Endothelial cell of umbilical vein (primary cell): ENCODE data around the gene EPB41L1. TPM values are rescaled to one million over a fixed set of nuclear protein-coding genes. Genes with fewer than 3 reads are reported as not detected.

Experiments used
- BruUV-seq: library from RNA; stranded (reverse); fragments of 400-500 nt; replicated peaks from 2 replicates; lab custom pipeline; 2021; lab: Mats Ljungman, UMichigan
- CTCF ChIA-PET: fragments of 300-600, 350-600 bp; sonication (Branson Sonifier 250); formaldehyde crosslinking; loops from one replicate; lab custom pipeline; 2021; ENCODE audit warnings: antibody characterized with exemption, inconsistent platforms; lab: Charles Lee
- POLR2A ChIA-PET: fragments of 300-600, 350-600 bp; sonication (Branson Sonifier 250); formaldehyde crosslinking; loops from one replicate; lab custom pipeline; 2021; ENCODE audit warnings: antibody characterized with exemption, inconsistent platforms; lab: Charles Lee
- DNase-seq: peaks from one replicate; pipeline ENCODE4 v3.0.0-alpha.2; 2011; ENCODE audit warnings: low read depth, low spot score
- FAIRE-seq: peaks from 2 replicates; lab custom pipeline; 2011; peaks lifted over from hg19 to GRCh38; lab: Jason Lieb, UNC
- H2AFZ ChIP-seq: 2 replicates; pipeline ENCODE4 v1.6.0; 2012; ENCODE audit warnings: low read depth, low read length, control low read depth, inconsistent platforms
- H3K27ac ChIP-seq: 2 replicates; pipeline ENCODE4 v1.5.1; 2011; ENCODE audit warnings: low read depth, mild to moderate bottlenecking, control low read depth, low read length, moderate library complexity; ENCODE audit not compliant: insufficient read depth
- H3K27me3 ChIP-seq, 2 experiments: 2 replicates each; pipeline versions ENCODE4 v1.6.0 to v1.6.1; 2011; ENCODE audit warnings: low read length in 2 of 2, mixed read lengths in 1 of 2; ENCODE audit not compliant: control insufficient read depth in 2 of 2, insufficient read depth in 2 of 2
- H3K36me3 ChIP-seq, 2 experiments: 2 replicates in 1 of 2; 3 replicates in 1 of 2; pipeline ENCODE4 v1.5.1; 2011; ENCODE audit warnings: low read length in 2 of 2, mild to moderate bottlenecking in 1 of 2, moderate library complexity in 1 of 2; ENCODE audit not compliant: control insufficient read depth in 2 of 2, insufficient read depth in 2 of 2; ENCODE audit errors: extremely low read depth in 1 of 2
- H3K4me1 ChIP-seq: 3 replicates; pipeline ENCODE4 v1.5.1; 2011; ENCODE audit warnings: mild to moderate bottlenecking, low read length; ENCODE audit not compliant: control insufficient read depth, insufficient read depth; ENCODE audit errors: extremely low read depth
- H3K4me2 ChIP-seq: 2 replicates; pipeline ENCODE4 v1.6.1; 2011; ENCODE audit warnings: low read length, control low read depth, mixed read lengths; ENCODE audit not compliant: insufficient read depth
- H3K4me3 ChIP-seq, 3 experiments: fragments of 200-600 bp in 1 of 3; sonication (generic), shearing (Covaris generic) in 1 of 3; replicated peaks in 1 of 3; 2 replicates each; pipeline ENCODE4 v1.5.1; 2011 to 2016; ENCODE audit warnings: control low read depth in 3 of 3, low read length in 3 of 3, mild to moderate bottlenecking in 2 of 3, inconsistent platforms in 1 of 3, low read depth in 1 of 3, moderate library complexity in 1 of 3; ENCODE audit not compliant: insufficient read depth in 1 of 3
- H3K79me2 ChIP-seq: 2 replicates; pipeline ENCODE4 v1.6.0; 2012; ENCODE audit warnings: low read length, inconsistent platforms; ENCODE audit not compliant: control insufficient read depth, insufficient read depth
- H3K9ac ChIP-seq: replicated peaks from 2 replicates; pipeline ENCODE3; 2011; ENCODE audit warnings: low read length, control low read depth; ENCODE audit not compliant: insufficient read depth; ENCODE audit errors: extremely low read depth
- H3K9me1 ChIP-seq: replicated peaks from 3 replicates; pipeline ENCODE4 v1.6.0; 2011; ENCODE audit warnings: mild to moderate bottlenecking, low read length; ENCODE audit not compliant: control insufficient read depth, insufficient read depth; ENCODE audit errors: extremely low read depth
- H3K9me3 ChIP-seq: replicated peaks from 2 replicates; pipeline ENCODE4 v1.5.1; 2012; ENCODE audit warnings: low read length, inconsistent platforms; ENCODE audit not compliant: control insufficient read depth, insufficient read depth
- H4K20me1 ChIP-seq: replicated peaks from 2 replicates; pipeline ENCODE3; 2011; ENCODE audit warnings: mild to moderate bottlenecking, low read length; ENCODE audit not compliant: control insufficient read depth, insufficient read depth; ENCODE audit errors: extremely low read depth
- CTCF ChIP-seq, 2 donors: IDR thresholded peaks; 1 replicate in 1 of 2; 2 replicates in 1 of 2; pipeline ENCODE4 v1.5.1; 2011; ENCODE audit warnings: low read length in 2 of 2, mild to moderate bottlenecking in 2 of 2, moderate library complexity in 2 of 2, control low read depth in 1 of 2, inconsistent platforms in 1 of 2, low read depth in 1 of 2; ENCODE audit not compliant: insufficient read depth in 1 of 2; ENCODE audit errors: extremely low read depth in 1 of 2
- EZH2 ChIP-seq: IDR thresholded peaks from 2 replicates; pipeline ENCODE4 v1.6.1; 2012; ENCODE audit warnings: borderline replicate concordance, low read depth, mild to moderate bottlenecking, moderate library complexity, low read length, inconsistent platforms; ENCODE audit not compliant: severe bottlenecking
- FOS ChIP-seq: IDR thresholded peaks from 2 replicates; pipeline ENCODE4 v1.6.1; 2011; ENCODE audit warnings: mild to moderate bottlenecking, low read length, moderate library complexity, borderline replicate concordance; ENCODE audit not compliant: insufficient read depth
- GATA2 ChIP-seq: IDR thresholded peaks from 2 replicates; pipeline ENCODE4 v1.7.0; 2011; ENCODE audit warnings: low read depth, mild to moderate bottlenecking, moderate library complexity, mixed read lengths, low read length; ENCODE audit not compliant: insufficient read length, insufficient read depth
- JUN ChIP-seq: IDR thresholded peaks from 2 replicates; pipeline ENCODE4 v1.6.1; 2011; ENCODE audit warnings: borderline replicate concordance, low read depth; ENCODE audit not compliant: insufficient read length, insufficient read depth
- MAX ChIP-seq: IDR thresholded peaks from 2 replicates; pipeline ENCODE4 v1.6.1; 2011; ENCODE audit not compliant: insufficient read depth, insufficient read length
- MYC ChIP-seq: IDR thresholded peaks from one replicate; pipeline ENCODE4 v1.6.1; 2011; ENCODE audit warnings: mild to moderate bottlenecking, low read depth, low read length
- POLR2A ChIP-seq: IDR thresholded peaks from 2 replicates; pipeline ENCODE4 v1.6.1; 2012; ENCODE audit warnings: low read depth, mild to moderate bottlenecking, control low read depth, low read length
- POLR2AphosphoS5 ChIP-seq: IDR thresholded peaks from 2 replicates; pipeline ENCODE4 v1.6.1; 2012; ENCODE audit warnings: low read depth, mild to moderate bottlenecking, control low read depth, low read length, moderate library complexity; ENCODE audit not compliant: insufficient read depth
- dilution Hi-C: fragments of 300-500 bp; cut with MboI; formaldehyde crosslinking; loops from one replicate; pipeline ENCODE4 v1.15.0; 2019; ENCODE audit warnings: low sequenced_read_pairs; ENCODE audit not compliant: extremely low pct_ligation_motif_present
- intact Hi-C: fragments of 100-400 bp; cut with micrococcal nuclease; formaldehyde crosslinking; loops from one replicate; pipeline ENCODE4 v1.10.0; 2022
- polyA plus RNA-seq, 4 experiments: library from polyadenylated mRNA; depleted of rRNA in 3 of 4; stranded (reverse) in 3 of 4; unstranded in 1 of 4; fragments of >200 nt; gene quantifications; 2 replicates each; pipeline versions ENCODE4 v1.2.1 to v1.2.3, GENCODE V29; 2011 to 2012; ENCODE audit warnings: missing spikeins in 1 of 4
- total RNA-seq: library from RNA; stranded (reverse); gene quantifications from 2 replicates; pipeline ENCODE4 v1.2.3, GENCODE V29; 2021

The EPB41L1 gene
- total and polyA plus RNA-seq, 2 donors (not counting 3 experiments of a cell fraction or from before 2014, with no cell fraction given): 6.1 to 12.2 TPM

DNA sequence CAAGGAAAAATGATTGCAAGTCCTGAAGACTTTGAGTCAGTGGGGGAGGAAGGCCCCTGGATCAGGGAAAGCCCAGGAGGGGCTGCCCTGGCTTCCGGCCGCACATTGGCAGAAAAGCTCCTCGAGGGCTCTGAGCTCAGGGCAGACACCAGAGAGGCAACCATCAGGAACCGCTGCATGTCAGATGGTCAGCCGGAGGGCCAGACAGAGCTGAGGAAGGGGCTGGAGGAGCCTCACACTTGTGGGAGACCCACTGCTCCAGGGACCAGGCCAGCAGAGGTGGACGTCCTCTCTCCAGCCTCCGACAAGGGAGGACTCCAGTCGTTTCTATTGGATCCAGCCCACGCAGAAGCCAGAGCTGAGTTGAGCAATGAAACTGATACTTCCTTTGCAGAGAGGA, 51.5 kb downstream of the EPB41L1 start:
- no peak for DNase-seq
- no peak for FAIRE-seq
- H3K9me1 ChIP-seq: no peaks in the 10 kb centered on the region
- H3K27me3 ChIP-seq: peaks cover 0 to 4% of the 10 kb centered on the region in 2 experiments
- no peak overlapping the region for H3K27ac ChIP-seq
- no peak overlapping the region for H3K9ac ChIP-seq
- ChIA-PET POLR2A (no interaction called here), CTCF (interaction anchor here (0.8 to 2.2 kb wide), 4 partner anchors 50 to 234 kb away, joined by 3 to 7 read pairs (median 4); no protein-coding TSS in a partner anchor)
- H3K4me2 ChIP-seq: no peak overlapping the region
- no peaks in the 10 kb centered on the region for H3K79me2 ChIP-seq
- H3K4me1 ChIP-seq: no peaks in the 10 kb centered on the region
- dilution Hi-C loops (no loop called here), intact Hi-C loops (no loop called here)
- H3K9me3 ChIP-seq: no peaks in the 10 kb centered on the region
- no TSS peak for BruUV-seq
- no peaks in the 10 kb centered on the region for H3K36me3 ChIP-seq
- TF ChIP-seq MYC (no peak), FOS (no peak), GATA2 (no peak), EZH2 (no peak), POLR2A (no peak), POLR2AphosphoS5 (no peak), CTCF (IDR thresholded peaks at IDR 0.05; ENCODE audit: extremely low read depth in 1 of 2, insufficient read depth in 1 of 2, low read depth in 1 of 2, low read length in 2 of 2) (no peak), MAX (no peak), JUN (no peak)
- H2AFZ ChIP-seq: no peak overlapping the region
- H3K4me3 ChIP-seq: no peak overlapping the region
- H4K20me1 ChIP-seq: no peaks in the 10 kb centered on the region
